ENCODE data around the gene CHID1.
A peak's percentile ranks its signal among the peaks of the same experiment; 100 is the strongest.

Gene CHID1

GRCh38 chr11:911890-912219 is 1.2 kb upstream of the CHID1 start:
- no peak for TF ChIP-seq EP300 (IDR thresholded peaks at IDR 0.05; ENCODE audit: borderline replicate concordance)
- TF ChIP-seq NFIC (IDR thresholded peaks at IDR 0.05) = no peak
- TF ChIP-seq CEBPB (IDR thresholded peaks at IDR 0.05) = no peak
- no peak for TF ChIP-seq MAX (IDR thresholded peaks at IDR 0.05)
- TF ChIP-seq RAD21 (IDR thresholded peaks at IDR 0.05; ENCODE audit: low read depth) = no peak
- TF ChIP-seq TEAD4 (IDR thresholded peaks at IDR 0.05) = no peak
- TF ChIP-seq EGR1 (IDR thresholded peaks at IDR 0.05) = no peak
- no peak for TF ChIP-seq YY1 (IDR thresholded peaks at IDR 0.05; ENCODE audit: low read depth)
- no peak for TF ChIP-seq REST (IDR thresholded peaks at IDR 0.05; ENCODE audit: low read depth)
- no peak for TF ChIP-seq ZBTB7A (IDR thresholded peaks at IDR 0.05; ENCODE audit: low read depth)
- no peak for TF ChIP-seq CREB1 (IDR thresholded peaks at IDR 0.05; ENCODE audit: low read depth)
- no peak for TF ChIP-seq FOXM1 (IDR thresholded peaks at IDR 0.05; ENCODE audit: borderline replicate concordance, low read depth)
- no peak for TF ChIP-seq TAF1 (IDR thresholded peaks at IDR 0.05; ENCODE audit: low read depth)
- TF ChIP-seq USF1 (IDR thresholded peaks at IDR 0.05) = no peak
- no peak for TF ChIP-seq TCF12 (IDR thresholded peaks at IDR 0.05; ENCODE audit: low read depth)

GRCh38 chr11:911031-911889 is 650 bp upstream of the CHID1 start:
- TF ChIP-seq FOXM1 (IDR thresholded peaks at IDR 0.05; ENCODE audit: borderline replicate concordance, low read depth) (no peak), ZBTB7A (IDR thresholded peaks at IDR 0.05; ENCODE audit: low read depth) (peak; percentile 52; the same call in 1 of the 2 replicates), REST (IDR thresholded peaks at IDR 0.05; ENCODE audit: low read depth) (no peak), USF1 (IDR thresholded peaks at IDR 0.05) (no peak), CREB1 (IDR thresholded peaks at IDR 0.05; ENCODE audit: low read depth) (no peak), CEBPB (IDR thresholded peaks at IDR 0.05) (no peak), YY1 (IDR thresholded peaks at IDR 0.05; ENCODE audit: low read depth) (peak; percentile 68), TCF12 (IDR thresholded peaks at IDR 0.05; ENCODE audit: low read depth) (0 out of 2 replicates have a peak, but pooled peaks have one; percentile 23), MAX (IDR thresholded peaks at IDR 0.05) (peak; percentile 86), RAD21 (IDR thresholded peaks at IDR 0.05; ENCODE audit: low read depth) (no peak), EGR1 (IDR thresholded peaks at IDR 0.05) (no peak), NFIC (IDR thresholded peaks at IDR 0.05) (no peak), EP300 (IDR thresholded peaks at IDR 0.05; ENCODE audit: borderline replicate concordance) (no peak), TAF1 (IDR thresholded peaks at IDR 0.05; ENCODE audit: low read depth) (no peak; the same call in 1 of the 2 replicates)

GRCh38 chr11:910044-910588 is 494 bp downstream of the CHID1 start:
- TF ChIP-seq EP300 (IDR thresholded peaks at IDR 0.05; ENCODE audit: borderline replicate concordance) (no peak), TCF12 (IDR thresholded peaks at IDR 0.05; ENCODE audit: low read depth) (no peak), ZBTB7A (IDR thresholded peaks at IDR 0.05; ENCODE audit: low read depth) (no peak), EGR1 (IDR thresholded peaks at IDR 0.05) (peak; percentile 86; the same call in 1 of the 2 replicates), TAF1 (IDR thresholded peaks at IDR 0.05; ENCODE audit: low read depth) (no peak), RAD21 (IDR thresholded peaks at IDR 0.05; ENCODE audit: low read depth) (no peak), USF1 (IDR thresholded peaks at IDR 0.05) (no peak), FOXM1 (IDR thresholded peaks at IDR 0.05; ENCODE audit: borderline replicate concordance, low read depth) (no peak), CEBPB (IDR thresholded peaks at IDR 0.05) (no peak), NFIC (IDR thresholded peaks at IDR 0.05) (no peak), REST (IDR thresholded peaks at IDR 0.05; ENCODE audit: low read depth) (no peak), YY1 (IDR thresholded peaks at IDR 0.05; ENCODE audit: low read depth) (no peak), TEAD4 (IDR thresholded peaks at IDR 0.05) (no peak), MAX (IDR thresholded peaks at IDR 0.05) (0 out of 2 replicates have a peak, but pooled peaks have one; percentile 72), CREB1 (IDR thresholded peaks at IDR 0.05; ENCODE audit: low read depth) (no peak)
